GM12878 (cell line): ENCODE data around the gene SETD6. TPM values are rescaled to one million over a fixed set of nuclear protein-coding genes. Genes with fewer than 3 reads are reported as not detected.
A peak's percentile ranks its signal among the peaks of the same experiment; 100 is the strongest.

Experiments used
- ATAC-seq: fragments of 200-7000 bp; cut with Tn5 transposase; 3 replicates; pipeline ENCODE4 v1.9.1; 2020; ENCODE audit warnings: mild to moderate bottlenecking, moderate library complexity
- BruUV-seq: library from RNA; stranded (reverse); fragments of 400-500 nt; replicated peaks from 2 replicates; lab custom pipeline; 2021; lab: Mats Ljungman, UMichigan
- CTCF ChIA-PET: fragments of 300-600 bp; sonication (Branson Sonifier 250); formaldehyde crosslinking; extraction: SDS; loops from one replicate; lab custom pipeline; 2021; ENCODE audit warnings: inconsistent platforms; lab: Yijun Ruan, JAX
- POLR2A ChIA-PET: fragments of 350-600 bp; formaldehyde crosslinking; extraction: SDS; loops from one replicate; lab custom pipeline; 2021; ENCODE audit warnings: inconsistent platforms; lab: Charles Lee
- RAD21 ChIA-PET: fragments of 300-600 bp; sonication (Branson Sonifier 250); formaldehyde crosslinking; loops from one replicate; lab custom pipeline; 2023; ENCODE audit warnings: antibody characterized with exemption; ENCODE audit not compliant: unreplicated experiment; lab: Charles Lee
- SMC1A ChIA-PET: fragments of 300-600 bp; sonication (Branson Sonifier 250); formaldehyde crosslinking; loops from one replicate; lab custom pipeline; 2023; ENCODE audit not compliant: unreplicated experiment, uncharacterized antibody; lab: Charles Lee
- DNase-seq: peaks from one replicate; pipeline ENCODE4 v3.0.0-alpha.2; 2011; ENCODE audit warnings: low read depth, low spot score
- FAIRE-seq: peaks from 3 replicates; lab custom pipeline; 2011; peaks lifted over from hg19 to GRCh38; lab: Jason Lieb, UNC
- H2AFZ ChIP-seq: 2 replicates; pipeline ENCODE4 v1.6.0; 2011; ENCODE audit warnings: low read depth, low read length, control low read depth; ENCODE audit not compliant: control insufficient read depth
- H3K27ac ChIP-seq: 2 replicates; pipeline ENCODE4 v1.5.1; 2011; ENCODE audit warnings: control low read depth; ENCODE audit not compliant: control insufficient read depth, insufficient read depth
- H3K27me3 ChIP-seq, 2 experiments: replicated peaks in 1 of 2; 2 replicates each; pipeline versions ENCODE4 v1.6.0 to v1.6.1; 2011; ENCODE audit warnings: low read length in 1 of 2; ENCODE audit not compliant: control insufficient read depth in 2 of 2, insufficient read depth in 2 of 2
- H3K36me3 ChIP-seq, 2 experiments: 2 replicates each; pipeline ENCODE4 v1.5.1; 2011; ENCODE audit warnings: low read length in 1 of 2; ENCODE audit not compliant: control insufficient read depth in 2 of 2, insufficient read depth in 2 of 2
- H3K4me1 ChIP-seq: 2 replicates; pipeline ENCODE4 v1.6.1; 2011; ENCODE audit warnings: mild to moderate bottlenecking, low read length, moderate library complexity, mixed read lengths; ENCODE audit not compliant: control insufficient read depth, insufficient read depth
- H3K4me2 ChIP-seq: 2 replicates; pipeline ENCODE4 v1.6.0; 2011; ENCODE audit warnings: control low read depth; ENCODE audit not compliant: control insufficient read depth, insufficient read depth
- H3K4me3 ChIP-seq: fragments of 200-600 bp; sonication (generic); 2 replicates; pipeline ENCODE4 v1.5.1; 2016
- H3K79me2 ChIP-seq: 2 replicates; pipeline ENCODE4 v1.6.0; 2011; ENCODE audit warnings: low read length; ENCODE audit not compliant: control insufficient read depth, insufficient read depth
- H3K9ac ChIP-seq: 2 replicates; pipeline ENCODE4 v1.8.0; 2011; ENCODE audit warnings: low read length, control low read depth, mixed read lengths; ENCODE audit not compliant: control insufficient read depth, insufficient read depth
- H3K9me3 ChIP-seq: replicated peaks from 3 replicates; pipeline ENCODE4 v1.5.1; 2011; ENCODE audit warnings: mild to moderate bottlenecking, low read length; ENCODE audit not compliant: control insufficient read depth, insufficient read depth
- H4K20me1 ChIP-seq: 2 replicates; pipeline ENCODE4 v1.6.0; 2011; ENCODE audit not compliant: control insufficient read depth, insufficient read depth
- CREB1 ChIP-seq: IDR thresholded peaks from 2 replicates; pipeline ENCODE4 v1.6.1; 2012; ENCODE audit warnings: low read depth, mild to moderate bottlenecking, inconsistent platforms
- SPI1 ChIP-seq: IDR thresholded peaks from 2 replicates; pipeline ENCODE4 v1.6.1; 2011; ENCODE audit warnings: low read depth, mild to moderate bottlenecking, low read length, moderate library complexity, borderline replicate concordance; ENCODE audit not compliant: insufficient read depth
- ZNF207 ChIP-seq: fragments of 450-650 bp; IDR thresholded peaks from 2 replicates; pipeline ENCODE4 v1.6.1; 2014; ENCODE audit warnings: antibody characterized with exemption, mild to moderate bottlenecking, borderline replicate concordance
- ZNF217 ChIP-seq: fragments of 450-650 bp; IDR thresholded peaks from 2 replicates; pipeline ENCODE4 v1.6.1; 2017; ENCODE audit warnings: antibody characterized with exemption, mild to moderate bottlenecking
- WGBS: methylation state at CpG from one replicate; pipeline ENCODE4 v1.1.6; 2016; ENCODE audit warnings: low lambda C conversion rate; ENCODE audit not compliant: insufficient replicate concordance, insufficient coverage; ENCODE audit errors: missing lambda C conversion rate; 5-methylcytosine and 5-hydroxymethylcytosine counted together
- in situ Hi-C: fragments of 300-500 bp; cut with MboI; formaldehyde crosslinking; loops from 9 replicates; pipeline ENCODE4 v1.14.3; 2018; ENCODE audit warnings: mixed read lengths
- intact Hi-C: fragments of 100-400 bp; cut with micrococcal nuclease; formaldehyde crosslinking; loops from one replicate; pipeline ENCODE4 v1.14.2; 2022; ENCODE audit not compliant: unreplicated experiment
- polyA plus RNA-seq, 11 experiments: library from polyadenylated mRNA; depleted of rRNA in 4 of 11; unstranded in 6 of 11; stranded (reverse) in 5 of 11; fragments of >200 nt; fragmentation: Nextera tagmentation in 4 of 11; fragmentation: Illumina TruSeq in 1 of 11; extraction: Ambion mirVana in 4 of 11; extraction: Trizol in 1 of 11; gene quantifications; 1 replicate in 1 of 11; 2 replicates in 10 of 11; pipeline versions ENCODE4 v1.2.1 to v1.2.3, GENCODE V29; 2011 to 2016; ENCODE audit warnings: inconsistent platforms in 2 of 11, missing spikeins in 2 of 11, low read depth in 1 of 11
- total RNA-seq, 4 experiments: library from RNA; depleted of rRNA in 3 of 4; stranded (reverse); fragments of >200 nt in 3 of 4; fragmentation: Illumina TruSeq in 1 of 4; extraction: Trizol in 1 of 4; gene quantifications; 2 replicates each; pipeline versions ENCODE4 v1.2.1 to v1.2.3, GENCODE V29; 2013 to 2021

SETD6 gene
- total and polyA plus RNA-seq, 10 of the 15 experiments (the other 5 are each of a cell fraction or from before 2014, with no cell fraction given) = 8.2 to 23.8 (median 16.2) TPM

- no peak overlapping the region for H3K4me2 ChIP-seq
- 71% methylated on average over 20 of the region's 20 CpGs for WGBS
- H3K4me1 ChIP-seq = no peaks in the 10 kb centered on the region
- SMC1A ChIA-PET = no interaction called here
- no peak overlapping the region for H2AFZ ChIP-seq
- H3K36me3 ChIP-seq = no peaks in the 10 kb centered on the region
- no peak overlapping the region for H3K4me3 ChIP-seq
- POLR2A ChIA-PET = no interaction called here
- RAD21 ChIA-PET = no interaction called here
- no peaks in the 10 kb centered on the region for H3K9me3 ChIP-seq
- DNase-seq = no peak
- in situ Hi-C loops = loop anchor here (25.0 kb wide), 1 partner anchor 231 kb away; the partner anchor contains the start of gene GOT2
- BruUV-seq = no TSS peak
- no peaks in the 10 kb centered on the region for H3K79me2 ChIP-seq
- intact Hi-C loops = no loop called here
- no peak for FAIRE-seq
- no peak overlapping the region for H3K9ac ChIP-seq
- CTCF ChIA-PET = interaction anchor here (1.2 to 1.4 kb wide), 2 partner anchors 11 to 154 kb away, joined by 5 read pairs; no protein-coding TSS in a partner anchor
- H3K27ac ChIP-seq = no peak overlapping the region
- peak; percentile 17; the same call in 1 of the 3 replicates for ATAC-seq
- no peak for TF ChIP-seq CREB1
- H4K20me1 ChIP-seq = no peaks in the 10 kb centered on the region
- 0 out of 4 replicates have a peak, but pooled peaks cover 0 to 2% of the 10 kb centered on the region in 2 experiments for H3K27me3 ChIP-seq
These were observed 8.8 kb upstream of the SETD6 start for GRCh38 chr16:58506241-58507194.

GRCh38 chr16:58507195-58507962, 7.9 kb upstream of the SETD6 start:
- 46% methylated on average over 15 of the region's 15 CpGs for WGBS
- H3K9ac ChIP-seq = no peak overlapping the region
- H3K4me2 ChIP-seq = no peak overlapping the region
- in situ Hi-C loops (loop anchor here (25.0 kb wide), 1 partner anchor 230 kb away; the partner anchor contains the start of gene GOT2), intact Hi-C loops (no loop called here)
- H2AFZ ChIP-seq = no peak overlapping the region
- TF ChIP-seq SPI1 (peak; percentile 28; the same call in 1 of the 2 replicates), ZNF207 (no peak), ZNF217 (no peak)
- no peak overlapping the region for H3K27ac ChIP-seq
- no peak overlapping the region for H3K4me3 ChIP-seq
- H3K79me2 ChIP-seq = no peaks in the 10 kb centered on the region
- DNase-seq (no peak), FAIRE-seq (no peak), ATAC-seq (no peak)
- no TSS peak for BruUV-seq
- ChIA-PET POLR2A (no interaction called here), CTCF (no interaction called here), RAD21 (no interaction called here), SMC1A (no interaction called here)
- no peaks in the 10 kb centered on the region for H3K9me3 ChIP-seq
- no peaks in the 10 kb centered on the region for H3K27me3 ChIP-seq
- no peaks in the 10 kb centered on the region for H3K4me1 ChIP-seq
- no peaks in the 10 kb centered on the region for H4K20me1 ChIP-seq
- no peaks in the 10 kb centered on the region for H3K36me3 ChIP-seq
